ENCODE data around the gene CAMK2A.

The CAMK2A gene

DNA sequence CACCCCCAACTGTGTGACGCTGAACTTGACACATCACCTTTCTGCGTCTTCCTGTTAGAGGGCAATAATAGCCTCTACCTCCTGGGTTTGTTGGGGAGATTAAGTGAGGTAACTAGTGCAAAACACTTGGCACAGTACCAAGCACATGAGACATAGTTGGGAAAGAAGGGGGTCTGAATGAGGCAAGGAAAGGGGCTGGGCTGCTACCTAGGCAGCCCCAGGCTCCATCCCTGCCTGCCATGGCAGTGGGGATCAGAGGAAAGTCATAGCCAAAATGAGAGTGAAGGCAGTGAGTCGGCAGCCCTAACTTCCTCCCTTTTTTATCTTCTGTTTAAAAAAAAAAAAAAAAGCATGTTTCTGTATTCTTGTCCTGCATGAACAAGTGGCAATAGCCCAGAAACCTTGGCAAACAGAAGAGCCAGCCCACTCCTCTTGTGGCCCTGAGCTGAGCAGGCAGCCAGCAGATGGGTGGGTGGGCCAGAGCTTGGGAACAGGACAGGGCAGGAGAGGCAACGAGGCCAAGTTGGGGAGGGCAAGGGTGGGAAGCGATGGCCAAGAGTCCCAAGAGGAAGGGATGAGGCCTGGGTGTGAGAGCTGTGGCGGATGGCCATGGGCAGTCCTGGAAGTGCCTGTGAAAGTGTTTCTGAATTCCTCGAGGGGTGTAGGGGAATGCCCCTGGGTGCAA is 11.4 kb downstream of the CAMK2A start:
- DNase-seq, result no peak

- DNase-seq, result no peak
Observed at GRCh38 chr5:150277043-150277442, 12.5 kb downstream of the CAMK2A start.

DNA sequence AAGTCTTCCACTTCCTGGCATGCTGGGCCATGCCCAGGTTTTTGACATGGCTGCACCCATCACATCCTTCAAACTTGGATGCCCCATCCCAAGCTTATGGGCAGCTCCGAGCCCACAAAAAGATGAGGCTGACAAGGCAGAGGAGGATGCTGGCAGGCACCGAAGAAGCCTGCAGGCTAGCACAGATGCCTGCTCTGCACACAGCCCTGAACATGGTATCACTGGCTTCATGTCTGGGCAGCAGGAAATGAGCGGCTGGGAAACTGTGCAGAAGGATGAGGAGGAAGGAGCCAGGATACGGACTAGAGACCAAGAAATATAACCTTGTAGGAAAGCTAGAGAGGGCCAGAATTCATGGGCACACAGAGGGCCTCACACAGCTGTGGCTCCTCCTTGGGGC is 14.8 kb downstream of the CAMK2A start:
- no peak for DNase-seq

DNA sequence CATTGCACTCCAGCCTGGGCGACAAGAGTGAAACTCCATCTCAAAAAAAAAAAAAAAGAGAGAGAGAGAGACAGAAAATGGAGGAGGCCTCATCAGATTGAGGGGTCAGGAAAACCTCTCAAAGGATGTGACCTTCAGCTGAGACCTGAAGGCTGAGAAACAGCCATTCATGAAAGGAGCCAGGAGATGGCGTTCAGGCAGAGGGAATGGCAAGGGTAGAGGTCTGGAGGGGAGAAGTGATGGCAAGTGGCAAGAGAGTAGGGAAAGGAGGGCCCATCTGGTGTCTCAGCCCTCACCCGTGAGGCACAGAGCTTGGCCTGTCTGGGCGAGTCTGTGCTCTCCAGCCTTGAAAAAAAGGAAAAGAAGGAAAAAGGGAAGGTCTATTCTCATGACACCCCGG is 17.0 kb downstream of the CAMK2A start:
- DNase-seq, result no peak

DNA sequence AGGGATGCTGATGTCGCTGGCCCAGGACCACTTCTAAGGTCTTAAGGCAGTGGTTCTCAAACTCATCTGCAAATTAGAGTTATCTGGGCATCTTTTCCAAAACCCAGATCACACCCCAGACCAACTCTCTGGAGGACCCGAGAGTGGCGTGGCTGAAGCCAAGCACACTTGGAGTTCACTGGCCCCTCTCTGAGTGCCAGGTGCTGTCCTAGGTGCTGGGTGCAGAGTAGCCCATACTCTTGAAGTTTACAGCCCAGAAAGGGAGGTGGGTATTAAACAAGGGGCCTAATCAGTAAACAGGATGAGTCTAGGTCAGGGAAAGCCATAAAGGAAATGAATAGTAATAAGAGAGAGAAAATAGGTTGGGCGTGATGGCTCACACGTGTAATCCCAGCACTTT is 17.6 kb downstream of the CAMK2A start:
- no peak for DNase-seq

- DNase-seq, result no peak
Observed at GRCh38 chr5:150271296-150271692, 18.3 kb downstream of the CAMK2A start.

- no peak for DNase-seq
Observed at GRCh38 chr5:150270541-150271295, 18.9 kb downstream of the CAMK2A start.

DNA sequence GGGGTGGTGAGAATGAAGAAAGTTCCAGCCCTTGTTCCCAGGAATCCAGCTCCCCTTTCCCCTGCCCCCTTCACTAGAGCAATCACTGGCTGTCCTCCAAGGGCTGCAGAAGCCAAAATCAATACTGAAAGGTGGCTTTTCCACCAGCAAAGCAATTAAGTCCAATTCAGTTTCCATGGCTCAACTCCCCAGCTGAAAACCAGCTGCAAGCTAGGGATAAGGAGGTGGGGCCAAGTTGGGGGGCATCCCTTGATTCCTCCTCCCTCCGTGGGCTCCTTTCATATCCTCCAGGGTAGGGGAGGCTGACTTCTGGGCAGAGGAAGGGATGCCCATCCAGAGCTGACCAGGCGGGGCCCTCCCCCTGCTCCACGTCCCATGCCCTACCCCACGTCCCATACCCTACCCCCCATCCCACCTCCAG is 22.7 kb downstream of the CAMK2A start:
- no peak for DNase-seq

DNA sequence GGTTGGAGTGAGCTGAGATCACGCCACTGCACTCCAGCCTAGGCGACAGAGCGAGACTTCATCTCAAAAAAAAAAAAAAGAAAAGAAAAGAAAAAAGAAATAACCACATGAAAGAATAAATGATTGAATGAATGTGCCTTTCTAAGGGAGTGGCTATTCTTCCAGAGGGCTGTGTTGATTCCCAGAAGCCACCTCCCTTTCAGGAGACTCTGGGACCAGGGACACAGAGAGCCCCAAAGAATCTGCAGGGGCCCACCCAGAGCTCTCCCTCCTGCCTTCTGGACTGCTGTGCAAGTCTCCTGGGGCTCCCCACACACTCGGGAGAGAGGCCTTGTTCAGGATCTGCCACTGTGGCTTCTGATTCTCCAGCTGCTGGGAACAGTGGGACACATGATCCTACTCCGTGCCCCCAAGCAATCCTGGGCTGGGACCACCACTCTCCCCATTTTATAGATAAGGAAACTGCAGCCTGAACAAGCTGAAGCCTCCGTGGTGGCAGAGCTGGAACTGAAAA is 23.6 kb downstream of the CAMK2A start:
- no peak for DNase-seq

- no peak for DNase-seq
Observed at GRCh38 chr5:150264667-150265603, 24.6 kb downstream of the CAMK2A start.

DNA sequence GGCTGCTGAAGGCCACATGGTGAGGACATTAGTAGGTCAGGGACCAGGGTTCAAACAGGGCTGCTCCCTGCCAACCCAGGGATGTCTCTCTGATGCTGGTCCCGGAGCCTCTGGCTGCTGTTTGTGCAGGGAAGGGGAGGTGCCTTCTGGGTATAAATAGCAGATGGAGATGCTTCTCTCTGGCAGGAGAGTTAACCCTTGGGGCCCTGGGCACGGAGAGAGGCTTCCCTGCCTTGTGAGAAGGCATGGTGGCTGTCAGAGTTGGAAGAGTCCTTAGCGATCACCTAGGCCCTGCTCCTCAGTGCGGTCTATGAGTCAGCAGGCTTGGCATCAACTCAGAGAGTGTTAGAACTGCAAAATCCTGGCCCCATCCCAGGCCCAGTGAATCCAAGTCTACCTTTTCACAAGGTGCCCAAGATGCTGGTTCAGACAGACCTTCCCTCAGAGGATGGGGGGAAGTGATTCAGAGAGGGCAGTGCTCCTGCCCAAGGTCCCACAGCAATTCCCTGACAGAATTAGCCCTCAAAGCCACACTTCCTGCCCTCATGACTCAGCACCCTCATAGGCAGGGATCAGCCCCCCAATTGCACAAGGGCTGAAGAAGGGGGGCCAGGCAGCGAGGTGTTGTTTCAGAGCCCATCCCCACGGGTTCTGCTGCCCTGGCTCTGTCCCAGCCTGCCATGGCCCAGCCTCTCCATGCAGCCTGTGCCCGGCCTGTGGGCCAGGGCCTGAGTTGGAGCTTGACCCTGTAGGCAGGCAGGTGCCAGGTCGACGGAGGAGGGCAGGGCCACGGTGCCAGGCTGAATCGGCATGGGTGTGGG is 25.6 kb downstream of the CAMK2A start:
- no peak for DNase-seq

- no peak for DNase-seq
Observed at GRCh38 chr5:150263375-150263775, 26.2 kb downstream of the CAMK2A start.

- no peak for DNase-seq
Observed at GRCh38 chr5:150262502-150262901, 27.1 kb downstream of the CAMK2A start.

DNA sequence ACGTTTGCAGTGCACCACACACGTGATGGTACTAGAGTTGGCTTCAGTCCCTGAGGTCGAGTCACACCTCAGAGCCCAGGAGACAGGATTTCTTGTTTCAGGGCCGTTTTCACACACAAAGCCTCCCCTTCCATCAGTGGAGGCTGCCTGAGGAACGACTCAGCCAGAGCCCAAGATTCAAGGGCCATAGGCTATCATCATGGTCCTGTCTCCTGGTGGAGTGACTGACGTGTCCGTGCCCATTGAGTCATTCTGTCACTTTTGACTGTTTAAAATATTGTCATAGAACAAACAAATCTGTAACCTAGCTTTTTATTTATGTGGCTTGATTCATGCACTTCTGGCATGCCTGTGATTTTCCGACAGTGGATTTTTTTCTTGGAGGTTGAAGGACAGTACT is 28.3 kb downstream of the CAMK2A start:
- no peak for DNase-seq

DNA sequence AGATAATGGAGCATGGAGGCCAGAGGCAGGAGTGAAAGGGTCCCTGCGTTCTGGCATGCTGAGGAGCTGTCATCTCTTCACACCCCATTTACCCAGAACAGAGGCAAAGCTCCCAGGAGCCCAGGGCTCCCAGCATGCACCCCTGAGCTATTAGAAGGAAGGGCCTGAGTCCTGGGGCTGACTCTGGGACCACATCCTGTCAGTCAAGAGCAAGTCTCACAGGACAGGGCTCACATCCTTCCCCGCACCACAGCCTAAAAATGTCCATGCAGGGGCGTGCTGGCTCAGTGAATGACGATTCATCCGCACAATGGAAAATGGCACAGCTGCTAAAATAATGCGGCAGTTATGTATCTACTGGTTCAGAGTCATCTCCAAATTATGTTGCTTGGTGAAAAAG is 31.4 kb downstream of the CAMK2A start:
- DNase-seq, result no peak

DNA sequence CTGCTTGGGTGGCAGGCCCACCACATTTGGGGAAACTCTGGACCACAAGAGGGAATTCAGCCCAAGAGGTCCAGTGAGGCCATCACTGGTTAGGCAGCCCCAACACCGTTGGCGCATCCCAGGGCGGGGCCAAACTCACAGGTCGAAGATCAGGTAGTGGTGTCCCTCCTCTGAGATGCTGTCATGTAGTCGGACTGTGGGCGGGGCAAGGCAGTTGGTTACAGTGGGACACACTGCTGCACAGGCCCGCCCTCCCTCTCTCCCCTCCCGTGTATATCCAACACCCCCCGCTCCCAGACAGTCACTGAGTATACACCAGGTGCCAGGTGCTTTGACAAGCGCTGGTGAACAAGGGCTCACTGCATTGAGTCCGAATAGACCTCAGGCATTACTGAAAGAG is 32.1 kb downstream of the CAMK2A start:
- no peak for DNase-seq

- no peak for DNase-seq
Observed at GRCh38 chr5:150256410-150257064, 33.0 kb downstream of the CAMK2A start.

DNA sequence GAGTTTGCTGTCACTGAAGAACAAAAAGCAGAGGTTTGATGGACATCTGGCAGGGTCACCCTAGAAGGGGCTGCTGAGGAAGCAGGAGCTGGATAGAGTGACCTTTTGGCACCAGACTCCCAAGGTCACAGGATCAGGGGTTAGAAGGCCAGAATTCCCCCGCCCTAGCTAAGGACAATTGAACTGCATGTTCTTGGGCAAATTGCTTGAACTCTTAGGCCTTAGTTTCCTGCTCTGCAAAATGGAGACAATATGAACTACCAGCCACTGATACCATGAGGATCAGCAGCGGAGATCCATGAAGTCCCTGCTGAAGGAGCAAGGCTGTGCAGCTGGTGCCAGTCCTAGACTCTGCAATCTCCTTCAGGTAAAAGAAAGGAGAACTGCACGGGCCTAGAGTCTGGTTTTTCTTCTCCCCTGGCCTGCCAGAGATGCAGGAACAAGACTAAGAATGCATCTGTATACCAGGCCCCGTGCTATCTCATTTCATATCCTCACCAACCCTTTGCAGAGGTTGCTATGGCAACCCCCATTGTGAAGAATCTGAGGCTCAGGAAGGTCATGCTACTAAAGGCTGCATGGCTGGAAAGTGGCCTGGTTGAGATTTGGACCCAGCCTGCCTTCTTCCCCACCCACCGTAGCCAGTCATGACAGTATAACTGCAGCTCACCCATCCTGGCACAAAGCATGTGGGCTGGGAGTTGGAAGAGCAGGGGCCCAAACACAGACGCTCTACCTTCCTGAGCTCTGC is 33.7 kb downstream of the CAMK2A start:
- no peak for DNase-seq

GRCh38 chr5:150254774-150255173 is 34.8 kb downstream of the CAMK2A start:
- DNase-seq, result no peak

- no peak for DNase-seq
Observed at GRCh38 chr5:150254363-150254762, 35.2 kb downstream of the CAMK2A start.
